HG03378 (cell line): ENCODE data around the gene MEIS1.

Experiments used
- ATAC-seq: cut with Tn5 transposase; IDR thresholded peaks from one replicate; pipeline ENCODE4 v1.9.1; 2021; ENCODE audit warnings: mild to moderate bottlenecking, moderate library complexity; ENCODE audit not compliant: unreplicated experiment

Gene MEIS1

DNA sequence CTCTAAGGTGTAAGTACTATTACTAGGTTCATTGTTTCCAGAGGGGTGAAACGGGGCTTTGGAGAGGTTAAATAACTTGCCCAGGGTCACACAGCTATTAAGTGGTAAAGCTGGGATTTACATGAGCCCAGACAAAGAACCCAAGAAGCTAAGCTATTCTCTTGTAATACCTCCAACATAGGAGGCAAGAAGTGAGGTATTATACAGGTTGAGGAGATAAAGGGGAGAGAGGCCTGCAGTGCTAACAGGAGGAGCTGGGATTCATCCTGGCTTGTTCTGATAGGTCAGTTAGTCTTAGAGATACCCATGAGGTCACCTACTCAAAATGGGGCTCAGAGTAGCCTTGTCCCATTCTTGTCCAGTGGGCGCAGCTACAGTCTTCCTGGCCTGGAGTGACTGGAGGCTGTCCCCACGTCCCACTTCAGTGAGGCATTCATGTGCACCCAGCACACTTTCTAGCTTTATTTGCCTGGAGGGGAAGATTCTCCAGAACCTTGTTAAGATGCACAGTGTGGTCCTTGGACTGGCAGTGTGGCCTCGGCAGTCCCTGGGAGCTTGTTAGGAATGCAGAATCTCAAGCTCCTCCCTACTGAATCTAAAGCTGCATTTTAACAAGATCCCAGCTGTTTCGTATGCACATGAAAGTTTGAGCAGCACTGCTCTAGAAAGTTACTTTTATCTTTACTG lies 63.5 kb downstream of the MEIS1 start:
- no peak for ATAC-seq

- no peak for ATAC-seq
These were observed 66.3 kb downstream of the MEIS1 start for GRCh38 chr2:66501267-66501666.

GRCh38 chr2:66506265-66506664 lies 71.3 kb downstream of the MEIS1 start:
- no peak for ATAC-seq

- ATAC-seq = no peak
These were observed 72.8 kb downstream of the MEIS1 start for GRCh38 chr2:66507673-66508201.

DNA sequence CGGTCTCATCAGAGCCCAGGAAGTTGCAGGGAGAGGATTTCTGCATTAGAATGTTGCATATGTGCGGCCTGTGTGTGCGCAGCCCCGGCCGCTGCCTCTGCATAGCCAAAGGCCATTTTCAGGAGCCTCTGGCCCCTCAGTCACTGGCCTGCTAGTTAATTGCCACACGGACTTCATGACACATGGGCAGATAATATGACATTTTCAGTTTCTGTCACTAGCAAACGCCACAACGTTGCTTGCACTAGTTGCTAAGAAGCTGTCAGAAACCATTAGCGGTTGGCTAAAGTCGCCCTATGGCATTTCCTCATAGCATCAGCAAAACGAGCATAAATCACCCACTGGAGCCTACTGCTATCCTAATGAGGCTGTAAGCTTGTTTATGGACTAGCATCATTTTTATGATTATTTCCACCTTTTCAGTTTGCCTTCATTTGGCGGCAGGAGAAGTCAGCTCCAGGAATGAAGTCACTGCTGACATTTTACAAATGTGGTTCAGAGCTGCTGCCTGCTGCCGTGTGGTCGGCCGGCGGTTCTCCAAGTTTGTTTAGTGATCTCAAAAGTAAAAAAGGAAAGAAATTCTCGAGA lies 73.7 kb downstream of the MEIS1 start:
- no peak for ATAC-seq

DNA sequence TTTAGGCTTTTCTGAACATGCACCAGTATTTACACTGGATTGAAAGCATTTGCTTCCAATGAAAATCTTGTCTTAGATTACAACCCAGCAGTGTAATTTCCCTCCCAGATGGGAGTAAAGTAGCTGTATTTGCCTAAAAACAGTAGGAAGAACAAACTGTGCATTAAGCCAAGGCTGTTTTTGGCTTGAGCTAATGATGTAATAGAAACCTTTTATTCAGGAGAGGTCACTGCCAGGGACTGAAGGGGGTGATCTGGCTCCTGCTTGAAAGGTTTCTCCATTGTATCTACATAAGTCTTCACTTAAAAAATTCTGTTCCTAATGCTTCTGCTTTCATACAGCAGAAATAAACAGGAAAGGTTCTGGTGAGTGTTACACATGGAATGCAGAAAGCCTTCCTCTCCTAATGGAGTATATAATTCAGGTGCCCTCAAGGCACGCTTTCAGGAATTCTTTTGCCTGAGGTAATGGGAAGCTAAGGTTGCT lies 74.4 kb downstream of the MEIS1 start:
- no peak for ATAC-seq

GRCh38 chr2:66512626-66513025 lies 77.7 kb downstream of the MEIS1 start:
- no peak for ATAC-seq

GRCh38 chr2:66515743-66516142 lies 80.8 kb downstream of the MEIS1 start:
- ATAC-seq = no peak

DNA sequence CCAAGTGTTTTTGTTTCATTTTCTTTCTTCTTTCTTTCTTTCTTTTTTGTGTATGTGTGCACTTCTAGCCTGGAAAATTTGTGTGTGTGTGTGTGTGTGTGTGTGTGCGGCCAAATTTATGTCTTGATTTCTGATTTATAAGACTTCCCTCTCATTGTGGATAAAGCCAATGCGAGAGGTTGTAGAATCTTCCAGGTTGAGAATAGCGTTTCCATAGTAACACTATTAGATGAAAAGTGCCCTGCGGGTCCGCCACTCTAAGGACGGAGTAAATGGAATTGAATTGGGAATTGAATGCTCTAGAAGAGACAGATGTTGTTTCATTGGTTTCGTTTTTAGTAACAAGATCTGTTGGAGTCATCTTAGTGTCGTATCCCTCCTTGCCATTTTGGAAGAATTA lies 81.6 kb downstream of the MEIS1 start:
- ATAC-seq = no peak

GRCh38 chr2:66517772-66518171 lies 82.8 kb downstream of the MEIS1 start:
- ATAC-seq = no peak

GRCh38 chr2:66519264-66519843 lies 84.4 kb downstream of the MEIS1 start:
- ATAC-seq = no peak

GRCh38 chr2:66521291-66521922 lies 86.5 kb downstream of the MEIS1 start:
- no peak for ATAC-seq

DNA sequence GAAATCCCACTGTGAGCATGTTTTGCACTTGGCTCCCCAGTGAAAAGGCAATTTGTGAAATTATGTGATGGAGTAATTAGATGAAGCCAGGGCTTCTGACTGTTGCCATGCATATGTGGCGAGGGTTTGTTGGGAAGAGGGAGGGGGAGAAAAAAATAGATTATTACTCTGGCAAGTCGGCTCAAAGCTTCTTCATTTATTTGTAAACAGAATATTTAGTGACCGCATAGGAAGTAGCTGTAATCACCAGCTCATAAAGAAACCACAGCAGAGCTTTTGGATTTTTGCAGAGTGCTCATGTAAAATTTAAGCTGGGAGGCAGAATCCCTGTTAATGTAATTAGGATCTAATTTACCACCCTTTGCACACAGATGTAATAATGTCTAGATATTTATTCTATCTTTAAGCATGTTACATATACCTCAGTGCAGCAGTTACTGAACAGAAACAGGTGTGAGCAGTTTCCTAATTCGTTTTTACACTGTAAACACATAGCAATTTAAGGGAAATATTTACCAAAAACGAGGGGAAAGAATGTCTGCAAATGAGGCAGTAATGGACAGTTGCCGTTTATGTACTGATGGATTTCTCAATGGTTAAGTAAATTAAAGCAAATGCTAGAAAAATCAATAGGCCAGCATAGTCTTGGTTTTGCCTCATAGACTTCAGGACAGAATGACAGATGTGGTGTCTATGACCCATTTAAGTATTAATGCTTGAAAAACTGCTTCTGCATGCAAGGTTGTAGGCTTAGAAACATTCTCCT lies 87.9 kb downstream of the MEIS1 start:
- no peak for ATAC-seq

DNA sequence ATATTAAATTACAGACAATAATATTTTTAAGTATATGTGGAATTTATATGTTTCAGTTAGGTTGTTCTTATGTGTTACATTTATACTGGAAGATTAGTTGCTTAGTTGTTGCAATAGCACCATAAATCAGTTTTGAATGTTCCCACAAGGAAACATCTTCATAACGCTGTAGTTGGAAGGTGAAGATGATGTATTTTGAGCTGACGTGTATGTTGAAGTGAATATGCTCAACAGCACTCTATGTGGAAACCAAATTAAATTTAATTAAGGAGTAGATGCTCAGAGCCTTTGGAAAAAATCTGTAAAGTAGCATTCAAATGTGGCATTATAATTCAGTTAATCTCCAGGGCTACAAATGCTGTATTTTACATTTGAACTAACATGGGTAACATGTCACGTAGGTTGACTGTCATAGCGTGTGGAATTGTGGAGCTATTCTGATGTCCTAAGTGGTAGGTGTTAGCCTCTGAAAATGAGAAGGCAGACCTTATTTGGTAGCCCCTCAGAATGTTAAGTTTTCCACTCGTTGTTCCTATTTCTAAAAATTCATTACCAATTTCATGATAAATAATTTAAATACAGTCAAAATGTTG lies 88.5 kb downstream of the MEIS1 start:
- no peak for ATAC-seq

GRCh38 chr2:66523990-66524389 lies 89.1 kb downstream of the MEIS1 start:
- no peak for ATAC-seq

DNA sequence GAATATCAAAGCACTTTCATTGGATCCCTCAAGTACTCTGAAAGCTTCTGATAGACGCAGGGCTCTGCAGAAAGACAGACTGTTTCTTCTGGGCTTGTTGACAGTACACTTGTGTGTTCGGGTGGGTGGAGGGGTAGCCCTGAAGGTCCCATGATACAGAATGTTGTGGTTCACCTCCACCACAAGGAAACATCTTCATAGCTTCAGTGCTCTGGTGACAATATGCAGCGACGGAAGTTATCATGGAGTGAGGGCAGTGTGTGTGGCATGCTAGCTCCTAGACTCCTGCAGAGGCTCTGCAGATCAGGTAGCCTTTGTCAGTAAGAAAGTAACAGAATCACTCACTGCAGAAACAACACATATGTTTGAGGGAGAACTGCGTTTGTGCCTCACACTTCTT lies 90.7 kb downstream of the MEIS1 start:
- no peak for ATAC-seq

DNA sequence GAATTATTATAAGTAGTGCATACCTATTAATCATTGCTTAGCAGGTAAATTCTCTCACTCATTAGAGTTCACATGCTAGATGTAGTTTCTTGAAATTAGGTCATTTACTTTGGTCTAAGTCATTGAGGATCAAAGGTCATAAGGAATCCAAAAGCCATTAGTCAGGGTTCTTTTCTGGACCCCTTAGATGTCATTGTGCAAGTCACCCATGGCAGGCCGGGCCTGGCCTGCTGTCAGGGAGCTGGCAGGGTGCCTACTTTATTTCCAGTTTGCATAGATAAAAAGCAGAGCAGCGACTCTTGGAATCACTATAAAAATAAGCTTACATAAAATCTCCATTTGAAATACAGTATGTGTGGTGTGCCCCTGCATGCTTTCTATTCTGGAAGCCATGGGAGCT lies 91.3 kb downstream of the MEIS1 start:
- no peak for ATAC-seq

DNA sequence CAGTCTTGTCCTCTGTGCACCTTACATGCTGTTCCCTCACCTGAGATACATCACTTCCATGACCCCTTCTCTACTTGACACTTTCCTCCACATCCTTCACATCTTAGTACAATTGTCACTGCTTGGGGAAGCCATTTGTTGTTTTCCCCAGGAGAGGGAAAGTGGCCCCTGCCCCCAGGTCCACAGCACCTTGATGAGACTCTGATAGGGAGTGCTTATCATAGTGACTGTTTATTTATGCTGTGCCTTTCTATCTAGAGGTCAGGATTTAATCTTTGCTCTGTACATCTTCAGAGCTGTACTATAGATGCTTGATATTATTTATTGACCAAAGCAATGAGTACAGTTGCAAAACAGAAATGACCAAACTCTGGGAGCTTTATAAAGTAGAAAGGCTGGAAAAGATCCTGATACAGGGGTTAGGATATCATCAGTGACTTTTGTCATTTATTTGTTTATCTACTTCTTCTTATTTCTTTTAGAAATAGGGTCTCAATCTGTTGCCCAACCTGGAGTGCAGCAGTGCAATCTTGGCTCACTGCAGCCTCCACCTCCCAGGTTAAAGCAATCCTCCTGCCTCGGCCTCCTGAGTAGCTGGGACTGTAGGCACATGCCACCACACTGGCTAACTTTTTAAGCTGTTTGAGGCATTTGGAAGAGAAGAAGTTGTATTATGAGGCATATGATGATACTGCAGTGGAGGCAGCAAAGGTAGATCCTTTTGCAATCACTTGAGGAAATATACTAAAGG lies 94.2 kb downstream of the MEIS1 start:
- no peak for ATAC-seq

DNA sequence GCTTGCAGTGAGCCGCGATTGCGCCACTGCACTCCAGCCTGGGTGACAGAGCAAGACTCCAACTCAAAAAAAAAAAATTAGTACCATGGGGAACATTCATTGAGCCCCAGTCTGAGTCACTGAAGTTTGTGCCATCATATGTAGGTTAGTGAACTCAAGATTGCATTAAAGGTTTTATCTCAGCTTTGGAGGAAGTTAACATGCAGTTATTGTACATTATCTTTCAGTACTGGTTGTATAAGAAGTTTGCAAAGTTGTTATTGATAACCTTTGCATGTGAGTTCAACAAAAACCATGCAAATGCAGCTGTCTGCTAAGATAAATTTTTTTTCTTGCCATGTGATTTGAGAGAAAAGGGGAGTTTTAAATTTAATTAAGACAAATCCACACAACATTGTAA lies 95.7 kb downstream of the MEIS1 start:
- ATAC-seq = no peak

DNA sequence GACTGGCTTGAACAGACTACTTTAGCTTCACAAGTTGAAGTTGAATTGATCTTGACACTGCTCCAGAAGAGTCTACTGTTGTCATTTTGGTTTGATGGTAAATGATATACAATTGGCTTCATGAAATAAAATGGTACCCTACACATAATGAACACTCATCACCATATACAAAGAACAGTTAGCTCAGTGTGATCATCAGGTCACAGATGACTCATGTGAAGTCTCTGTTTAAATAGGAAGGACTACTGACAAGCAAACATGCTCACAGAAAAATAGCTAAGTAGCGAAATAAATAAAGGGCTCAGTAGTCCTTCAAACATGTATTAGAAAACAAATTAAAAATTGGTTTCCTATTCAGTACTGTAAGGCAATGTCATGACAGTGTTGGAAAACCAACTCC lies 96.2 kb downstream of the MEIS1 start:
- ATAC-seq = no peak
